Stomach (tissue), 9 donors: ENCODE results near the gene PXYLP1. TPM values are rescaled to one million over a fixed set of nuclear protein-coding genes. Genes with fewer than 3 reads are reported as not detected.

Experiments used
- DNase-seq, 2 donors: peaks; one replicate each; pipeline versions ENCODE4 v3.0.0 to v3.0.0-alpha.2; 2013 to 2019
- H3K27ac ChIP-seq, 5 donors: fragments of 200-600 bp in 4 of 5; sonication (generic) in 4 of 5; one replicate each; pipeline ENCODE4 v1.5.1; 2013 to 2019; ENCODE audit warnings: mild to moderate bottlenecking in 1 of 5, moderate library complexity in 1 of 5
- H3K27me3 ChIP-seq, 3 donors: fragments of 200-600 bp; sonication (generic); one replicate each; pipeline ENCODE4 v1.5.1; 2017 to 2019; ENCODE audit warnings: mixed run types in 1 of 3
- H3K36me3 ChIP-seq, 4 donors: fragments of 200-600 bp; sonication (generic); 1 replicate in 3 of 4; 2 replicates in 1 of 4; pipeline ENCODE4 v1.5.1; 2016 to 2019
- H3K4me1 ChIP-seq, 4 donors: fragments of 200-600 bp; sonication (generic); one replicate each; pipeline ENCODE4 v1.5.1; 2016 to 2019
- H3K4me3 ChIP-seq, 4 donors: fragments of 200-600 bp; sonication (generic) in 3 of 4; one replicate each; pipeline ENCODE4 v1.5.1; 2016 to 2019; ENCODE audit warnings: mild to moderate bottlenecking in 1 of 4
- H3K9me3 ChIP-seq, 4 donors: fragments of 200-600 bp; sonication (generic); one replicate each; pipeline ENCODE4 v1.5.1; 2016 to 2019
- CTCF ChIP-seq, 7 experiments: fragments of 450-650 bp in 4 of 7; fragments of 200-600 bp in 3 of 7; sonication (generic) in 3 of 7; IDR thresholded peaks; one replicate each; pipeline ENCODE4 v1.5.1; 2016 to 2019; ENCODE audit warnings: antibody characterized with exemption in 7 of 7, control low read depth in 2 of 7, mild to moderate bottlenecking in 1 of 7
- EP300 ChIP-seq: sonication (generic); formaldehyde crosslinking; IDR thresholded peaks from one replicate; pipeline ENCODE4 v1.6.1; 2017; ENCODE audit warnings: antibody characterized with exemption
- POLR2A ChIP-seq, 4 donors: fragments of 450-650 bp; IDR thresholded peaks; one replicate each; pipeline ENCODE4 v1.6.1; 2016; ENCODE audit warnings: antibody characterized with exemption in 4 of 4, control low read depth in 2 of 4, mild to moderate bottlenecking in 1 of 4, moderate library complexity in 1 of 4
- POLR2AphosphoS5 ChIP-seq, 3 donors: sonication (generic); formaldehyde crosslinking; IDR thresholded peaks; one replicate each; pipeline ENCODE4 v1.6.1; 2016; ENCODE audit warnings: antibody characterized with exemption in 3 of 3
- WGBS, 5 donors: extraction: QIAGEN DNeasy Blood & Tissue Kit in 3 of 5; methylation state at CpG; one replicate each; pipeline versions ENCODE4 v1.1.5 to v1.1.7; 2013 to 2018; 5-methylcytosine and 5-hydroxymethylcytosine counted together
- intact Hi-C: fragments of 100-400 bp; cut with DNase I; formaldehyde crosslinking; loops from one replicate; pipeline ENCODE4 v1.15.1; 2023; ENCODE audit warnings: low total_unique reads
- polyA plus RNA-seq, 3 donors: library from polyadenylated mRNA; stranded (reverse); fragments of 200-250 nt; gene quantifications; one replicate each; pipeline ENCODE4 v1.2.3, GENCODE V29; 2013
- total RNA-seq, 5 donors: library from RNA; depleted of rRNA; stranded (reverse); fragments of >200 nt; gene quantifications; one replicate each; pipeline versions ENCODE4 v1.1.0 to v1.2.3, GENCODE V29; 2014 to 2016
- donor health status: healthy with polysubstance abuse.
- donor health status: Bipolar disorder and iron deficiency.
- donor health status: healthy.

PXYLP1 gene
- total and polyA plus RNA-seq, 8 donors: 0.58 to 24.8 (median 3.8) TPM

- intact Hi-C loops: no loop called here
- no peak for TF ChIP-seq EP300
- no peak for TF ChIP-seq CTCF (IDR thresholded peaks at IDR 0.05)
- TF ChIP-seq POLR2A (IDR thresholded peaks at IDR 0.05): no peak
- TF ChIP-seq POLR2AphosphoS5 (IDR thresholded peaks at IDR 0.05): no peak
- H3K4me3 ChIP-seq: no peak overlapping the region
- no peaks in the 10 kb centered on the region for H3K4me1 ChIP-seq
- peaks cover 0 to 9% (median 3%) of the 10 kb centered on the region in 4 donors for H3K9me3 ChIP-seq
- no peaks in the 10 kb centered on the region for H3K36me3 ChIP-seq
- no peaks in the 10 kb centered on the region for H3K27me3 ChIP-seq
- no peak for DNase-seq
- H3K27ac ChIP-seq: no peak overlapping the region
These were observed 19.1 kb upstream of the PXYLP1 start for GRCh38 chr3:141212555-141212954.

GRCh38 chr3:141216975-141217374, 14.7 kb upstream of the PXYLP1 start:
- intact Hi-C loops: no loop called here
- WGBS, 5 donors: 72 to 79% (median 73%) methylated on average over 2 of the region's 2 CpGs
- DNase-seq: no peak
- no peak for TF ChIP-seq CTCF (IDR thresholded peaks at IDR 0.05)
- no peak for TF ChIP-seq EP300
- TF ChIP-seq POLR2AphosphoS5 (IDR thresholded peaks at IDR 0.05): no peak
- no peak for TF ChIP-seq POLR2A (IDR thresholded peaks at IDR 0.05)
- Histone ChIP-seq H3K27ac (no peak overlapping the region), H3K27me3 (no peaks in the 10 kb centered on the region), H3K36me3 (no peaks in the 10 kb centered on the region), H3K4me3 (no peak overlapping the region), H3K4me1 (no peaks in the 10 kb centered on the region), H3K9me3 (peaks cover 0 to 9% (median 3%) of the 10 kb centered on the region in 4 donors)

- no peaks in the 10 kb centered on the region for H3K4me1 ChIP-seq
- H3K9me3 ChIP-seq: peaks cover 0 to 5% (median 2%) of the 10 kb centered on the region in 4 donors
- no peaks in the 10 kb centered on the region for H3K36me3 ChIP-seq
- no peak overlapping the region for H3K4me3 ChIP-seq
- intact Hi-C loops: no loop called here
- WGBS, 5 donors: 74 to 90% (median 79%) methylated on average over 2 of the region's 2 CpGs
- no peak for DNase-seq
- H3K27me3 ChIP-seq: no peaks in the 10 kb centered on the region
- no peak overlapping the region for H3K27ac ChIP-seq
- TF ChIP-seq POLR2AphosphoS5 (IDR thresholded peaks at IDR 0.05) (no peak), EP300 (no peak), POLR2A (IDR thresholded peaks at IDR 0.05) (no peak), CTCF (IDR thresholded peaks at IDR 0.05) (no peak)
These were observed 14.2 kb upstream of the PXYLP1 start for GRCh38 chr3:141217389-141217788.

GRCh38 chr3:141218162-141218835, 13.3 kb upstream of the PXYLP1 start:
- DNase-seq: no peak
- Histone ChIP-seq H3K4me1 (no peaks in the 10 kb centered on the region), H3K27ac (peak overlapping the region in 1 of 5 donors; percentile 27), H3K4me3 (no peak overlapping the region), H3K9me3 (no peaks in the 10 kb centered on the region), H3K27me3 (no peaks in the 10 kb centered on the region), H3K36me3 (no peaks in the 10 kb centered on the region)
- intact Hi-C loops: no loop called here
- 48 to 68% (median 59%) methylated on average over 2 of the region's 2 CpGs for WGBS, 5 donors
- no peak for TF ChIP-seq EP300

GRCh38 chr3:141218926-141219325, 12.7 kb upstream of the PXYLP1 start:
- WGBS, 5 donors: 59 to 75% (median 72%) methylated on average over 2 of the region's 2 CpGs
- H3K9me3 ChIP-seq: no peaks in the 10 kb centered on the region
- intact Hi-C loops: no loop called here
- H3K27ac ChIP-seq: no peak overlapping the region
- no peak for DNase-seq
- no peak overlapping the region for H3K4me3 ChIP-seq
- no peaks in the 10 kb centered on the region for H3K4me1 ChIP-seq
- no peaks in the 10 kb centered on the region for H3K27me3 ChIP-seq
- H3K36me3 ChIP-seq: no peaks in the 10 kb centered on the region
- TF ChIP-seq POLR2A (IDR thresholded peaks at IDR 0.05) (no peak), EP300 (no peak)
